WTC11 (cell line): ENCODE measurements around the gene GTPBP6.

Source experiments
- ATF6 ChIP-seq: sonication (generic); formaldehyde crosslinking; IDR thresholded peaks from 2 replicates; pipeline ENCODE4 v1.8.1; 2023; ENCODE audit warnings: mild to moderate bottlenecking, missing genetic modification reagents
- CREB1 ChIP-seq: sonication (generic); formaldehyde crosslinking; IDR thresholded peaks from 2 replicates; pipeline ENCODE4 v1.8.0; 2023; ENCODE audit warnings: mild to moderate bottlenecking, missing genetic modification reagents
- CREM ChIP-seq: sonication (generic); formaldehyde crosslinking; IDR thresholded peaks from 2 replicates; pipeline ENCODE4 v1.8.1; 2022; ENCODE audit warnings: mild to moderate bottlenecking, missing genetic modification reagents, moderate library complexity
- FOXP1 ChIP-seq: sonication (generic); formaldehyde crosslinking; IDR thresholded peaks from 2 replicates; pipeline ENCODE4 v1.8.0; 2022; ENCODE audit warnings: missing genetic modification reagents, mild to moderate bottlenecking, moderate library complexity, borderline replicate concordance
- KAT7 ChIP-seq: sonication (generic); formaldehyde crosslinking; IDR thresholded peaks from 2 replicates; pipeline ENCODE4 v1.8.1; 2023; ENCODE audit warnings: missing genetic modification reagents, mild to moderate bottlenecking, borderline replicate concordance
- NFYB ChIP-seq: sonication (generic); formaldehyde crosslinking; conservative IDR thresholded peaks from 2 replicates; pipeline ENCODE4 v1.8.0; 2022; ENCODE audit warnings: low read depth, missing genetic modification reagents
- NR1H2 ChIP-seq: sonication (generic); formaldehyde crosslinking; IDR thresholded peaks from 2 replicates; pipeline ENCODE4 v1.9.0; 2021; ENCODE audit warnings: mild to moderate bottlenecking, moderate library complexity, missing genetic modification reagents
- SMAD4 ChIP-seq: sonication (generic); formaldehyde crosslinking; IDR thresholded peaks from 2 replicates; pipeline ENCODE4 v1.8.0; 2022; ENCODE audit warnings: mild to moderate bottlenecking, missing genetic modification reagents
- TP53 ChIP-seq: sonication (generic); formaldehyde crosslinking; IDR thresholded peaks from 2 replicates; pipeline ENCODE4 v1.8.1; 2023; ENCODE audit warnings: mild to moderate bottlenecking, missing genetic modification reagents
- ZBTB21 ChIP-seq: sonication (generic); formaldehyde crosslinking; IDR thresholded peaks from 2 replicates; pipeline ENCODE4 v1.8.1; 2023; ENCODE audit warnings: mild to moderate bottlenecking, missing genetic modification reagents, borderline replicate concordance
- ZNF138 ChIP-seq: sonication (generic); formaldehyde crosslinking; conservative IDR thresholded peaks from 2 replicates; pipeline ENCODE4 v1.8.1; 2022; ENCODE audit warnings: mild to moderate bottlenecking, moderate library complexity, missing genetic modification reagents

- TF ChIP-seq NFYB (CRISPR knock-in tag) (no peak), TP53 (CRISPR knock-in tag) (no peak), ZNF138 (no peak), ZBTB21 (CRISPR knock-in tag) (no peak), CREB1 (CRISPR knock-in tag) (no peak), NR1H2 (CRISPR knock-in tag) (no peak), KAT7 (CRISPR knock-in tag) (no peak), SMAD4 (CRISPR knock-in tag) (no peak), FOXP1 (CRISPR knock-in tag) (no peak), ATF6 (CRISPR knock-in tag) (no peak), CREM (no peak)
Measured at GRCh38 chrX:352582-353314, 34.2 kb upstream of the GTPBP6 start.
